ENCODE data around the gene TMEM273.
A peak's percentile ranks its signal among the peaks of the same experiment; 100 is the strongest.
"Not testable (repeated sequence)": the region's sequence is repeated elsewhere in the genome, so short reads cannot be mapped to it uniquely, and the experiment has no call there.

The TMEM273 gene

DNA sequence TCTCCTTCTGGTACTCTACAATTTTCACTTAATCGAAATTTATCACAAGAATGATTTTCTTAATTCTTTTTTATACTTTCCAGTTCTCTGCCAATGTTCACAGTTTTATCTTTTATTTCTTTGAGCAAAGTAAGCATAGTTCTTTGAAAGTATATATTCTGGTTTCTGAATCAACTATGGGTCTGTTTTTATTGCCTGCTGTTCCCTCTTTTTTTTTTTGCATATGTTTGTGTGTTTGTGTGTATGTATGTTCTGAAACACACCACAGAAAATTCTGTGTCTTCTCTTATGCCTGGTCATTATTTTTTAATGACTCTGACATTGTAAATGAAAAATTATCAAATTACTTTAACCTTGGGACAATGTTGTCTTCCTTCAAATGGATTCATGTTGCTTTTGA, 15.9 kb upstream of the TMEM273 start:
- DNase-seq, result no peak

DNA sequence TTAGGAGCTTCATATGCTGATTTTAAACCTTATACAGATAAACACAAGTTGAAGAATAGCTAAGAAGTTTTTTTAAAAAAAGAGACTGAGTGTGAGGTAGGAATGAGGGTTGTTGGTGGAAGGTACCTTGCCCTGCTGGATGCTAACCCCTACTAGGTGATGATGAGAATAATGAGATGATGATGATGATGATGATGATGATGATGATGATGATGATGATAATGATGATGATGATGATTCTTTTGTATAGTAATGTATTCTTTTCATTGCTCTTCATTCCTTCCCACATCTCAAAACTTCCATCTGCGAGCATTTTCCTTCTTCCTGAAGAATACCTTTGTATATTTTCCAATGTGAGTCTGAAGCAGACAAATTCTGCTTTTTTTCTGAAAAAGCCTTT, 14.1 kb upstream of the TMEM273 start:
- DNase-seq, result no peak

DNA sequence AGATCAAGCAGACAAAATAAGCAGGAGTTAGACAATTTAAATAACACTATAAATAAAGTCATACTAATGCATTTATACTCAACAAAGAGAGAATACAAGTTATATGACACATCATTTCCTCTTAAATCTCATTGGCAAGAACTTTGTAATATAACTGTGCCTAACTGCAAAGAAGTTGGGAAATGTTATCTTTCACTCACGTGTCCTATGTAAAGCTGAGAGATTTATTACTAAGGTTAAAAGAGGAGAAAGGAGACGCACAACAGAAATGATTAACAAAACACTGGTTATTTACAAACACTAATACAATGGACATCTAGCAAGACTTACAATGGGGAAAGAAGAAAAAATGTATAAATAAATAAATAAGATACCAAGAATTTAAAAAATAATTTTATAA, 12.7 kb upstream of the TMEM273 start:
- no peak for DNase-seq

DNA sequence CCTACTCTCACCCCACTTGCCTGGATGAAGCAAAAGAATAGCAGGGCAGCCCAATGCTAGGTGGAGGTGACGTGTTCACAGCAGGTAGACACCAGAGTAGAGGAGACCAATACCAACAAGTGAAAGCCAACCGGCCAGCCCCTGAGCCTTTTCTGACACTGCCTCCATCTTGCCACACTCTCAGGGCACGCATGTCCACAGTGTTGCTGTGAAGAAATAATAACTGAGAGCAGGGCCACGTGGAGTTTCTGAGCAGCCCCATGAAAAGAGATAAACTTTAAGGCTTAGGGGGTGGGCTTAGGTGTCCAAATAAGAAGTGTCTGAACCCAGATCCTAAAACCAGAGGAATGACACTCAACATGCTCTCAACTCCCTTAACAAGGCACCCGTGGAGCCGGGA, 9.0 kb upstream of the TMEM273 start:
- DNase-seq, result no peak

DNA sequence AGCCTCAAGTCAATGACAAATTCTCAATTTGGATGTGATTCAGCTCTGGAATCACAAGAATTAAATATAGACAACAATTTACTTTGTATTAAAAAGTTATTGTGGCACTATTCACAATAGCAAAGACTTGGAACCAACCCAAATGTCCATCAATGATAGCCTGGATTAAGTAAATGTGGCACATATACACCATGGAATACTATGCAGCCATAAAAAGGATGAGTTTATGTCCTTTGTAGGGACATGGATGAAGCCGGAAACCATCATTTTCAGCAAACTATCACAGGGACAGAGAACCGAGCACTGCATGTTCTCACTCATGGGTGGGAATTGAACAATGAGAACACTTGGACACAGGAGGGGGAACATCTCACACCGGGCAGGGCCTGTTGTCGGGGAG, 7.7 kb upstream of the TMEM273 start:
- not testable (repeated sequence) for DNase-seq

DNA sequence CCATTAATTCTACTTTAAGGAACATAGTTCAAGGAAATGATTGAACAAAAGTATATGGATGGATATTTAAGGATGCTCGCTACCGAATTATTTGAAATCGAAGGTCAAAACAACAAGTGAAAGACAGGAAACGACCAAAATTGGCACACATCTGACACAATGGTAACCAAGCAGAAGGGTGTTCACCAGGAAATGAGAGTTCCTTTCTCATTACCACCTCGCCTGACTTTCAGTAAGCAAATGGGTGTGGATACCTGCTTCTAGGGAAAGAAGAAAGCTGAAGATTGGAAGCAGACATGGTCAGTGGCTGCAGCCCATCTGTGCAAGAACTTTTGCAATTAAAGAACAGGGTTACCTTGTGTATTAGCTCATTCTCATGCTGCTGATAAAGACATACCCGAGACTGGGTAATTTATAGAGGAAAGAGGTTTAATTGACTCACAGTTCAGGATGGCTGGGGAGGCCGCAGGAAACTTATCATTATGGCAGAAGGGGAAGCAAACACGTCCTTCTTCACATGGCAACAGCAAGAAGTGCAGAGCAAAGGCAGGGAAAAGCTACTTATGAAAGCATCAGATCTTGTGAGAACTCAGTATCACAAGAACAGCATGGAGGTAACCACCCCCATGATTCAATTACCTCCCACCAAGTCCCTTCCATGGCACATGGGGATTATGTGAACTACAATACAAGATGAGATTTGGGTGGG, 6.2 kb upstream of the TMEM273 start:
- no peak for DNase-seq

DNA sequence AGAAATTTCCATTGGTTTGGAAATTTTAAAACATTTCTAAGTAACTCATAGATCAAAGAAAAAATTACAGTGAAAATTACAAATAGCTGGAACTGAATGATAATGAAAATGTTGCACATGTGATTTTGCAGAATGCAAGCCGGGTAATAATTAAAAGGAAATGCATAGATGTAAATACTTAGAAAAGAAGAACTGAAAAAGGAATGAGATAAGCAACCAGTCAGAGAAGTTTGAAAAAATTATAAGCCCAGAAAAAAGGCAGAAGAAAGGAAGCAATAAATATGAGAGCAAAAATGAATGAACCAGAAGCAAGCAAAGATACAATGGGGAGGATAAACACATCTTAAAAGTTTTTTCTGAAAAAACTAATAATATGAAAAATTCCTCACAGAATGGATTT, 3.2 kb upstream of the TMEM273 start:
- DNase-seq, result no peak

DNA sequence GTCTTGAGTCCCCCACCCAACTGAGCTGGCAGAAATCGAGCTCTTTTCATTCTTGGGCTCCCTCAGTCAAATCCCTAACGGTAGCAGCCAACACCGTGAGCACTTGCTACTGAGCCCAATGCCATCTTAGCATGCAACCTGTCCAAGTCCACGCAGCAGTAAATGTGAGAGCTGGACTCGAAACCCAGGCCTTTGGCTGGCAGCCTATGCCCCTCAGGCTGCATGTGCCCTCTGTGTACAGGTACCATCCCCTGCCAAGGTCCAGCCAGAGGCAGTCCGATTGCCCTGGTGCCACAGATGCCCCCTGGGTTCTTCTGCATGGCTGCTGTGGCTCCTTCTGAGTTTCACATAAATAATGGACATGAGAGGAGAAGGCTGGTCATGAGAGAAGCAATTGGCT, 1.2 kb upstream of the TMEM273 start:
- no peak for DNase-seq

DNA sequence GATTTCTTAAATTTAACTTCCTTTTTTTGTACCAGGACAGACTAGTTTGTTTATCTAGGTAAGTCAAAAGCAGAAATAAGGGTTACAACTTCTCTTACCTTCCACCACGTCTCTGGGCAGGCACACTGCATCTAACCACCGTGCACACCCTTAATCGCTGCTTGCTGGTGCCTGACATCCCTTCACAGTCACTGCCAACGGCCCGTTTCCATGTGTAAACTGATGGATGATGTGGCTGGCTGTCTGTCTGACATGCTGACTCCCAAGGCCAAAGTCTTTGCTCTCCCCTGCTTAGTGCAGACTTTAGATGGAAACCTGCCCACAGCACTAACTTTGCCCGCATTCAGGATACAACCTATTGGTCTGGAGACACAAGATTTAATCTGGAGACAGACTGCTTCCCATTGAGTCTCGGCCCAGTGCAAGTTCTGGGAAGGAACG, 1.1 kb downstream of the TMEM273 start:
- no peak for DNase-seq

DNA sequence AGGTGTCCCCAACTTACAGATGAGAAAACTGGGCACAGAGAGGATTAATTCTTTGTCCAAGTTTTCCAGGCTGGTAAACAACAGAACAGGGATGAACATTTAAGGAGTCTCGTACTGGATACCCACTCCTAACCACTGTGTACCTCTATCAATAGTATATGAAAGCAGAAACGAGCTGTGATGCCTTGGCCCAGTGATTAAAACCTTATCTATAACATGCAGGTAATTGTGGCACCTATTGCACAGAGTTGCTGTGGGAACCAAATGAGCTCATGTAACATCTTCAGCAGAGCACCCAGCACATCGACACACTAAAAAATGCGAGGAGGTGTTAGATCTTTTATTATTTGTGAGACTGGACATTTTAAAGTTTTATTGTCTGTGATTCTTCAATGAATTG, 1.6 kb downstream of the TMEM273 start:
- no peak for DNase-seq

DNA sequence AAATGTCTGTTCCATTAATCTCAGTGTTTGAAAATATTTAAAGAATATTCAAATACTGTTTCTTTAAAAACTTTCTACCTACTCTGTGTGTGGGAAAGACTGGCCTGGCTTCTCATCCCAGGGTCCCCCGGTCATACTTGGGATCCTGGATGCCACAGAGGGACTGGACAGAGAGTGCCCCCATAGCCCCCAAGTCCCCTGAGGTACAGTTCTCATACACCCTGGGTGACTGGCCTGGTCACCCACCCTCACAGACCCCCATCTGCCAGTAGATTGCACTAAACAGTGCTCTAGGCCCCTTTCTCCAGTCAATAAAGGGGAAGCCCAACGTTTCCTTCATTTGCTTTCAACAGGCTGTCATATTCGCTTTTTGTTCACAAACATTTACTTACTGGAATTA, 3.0 kb downstream of the TMEM273 start:
- no peak for DNase-seq

DNA sequence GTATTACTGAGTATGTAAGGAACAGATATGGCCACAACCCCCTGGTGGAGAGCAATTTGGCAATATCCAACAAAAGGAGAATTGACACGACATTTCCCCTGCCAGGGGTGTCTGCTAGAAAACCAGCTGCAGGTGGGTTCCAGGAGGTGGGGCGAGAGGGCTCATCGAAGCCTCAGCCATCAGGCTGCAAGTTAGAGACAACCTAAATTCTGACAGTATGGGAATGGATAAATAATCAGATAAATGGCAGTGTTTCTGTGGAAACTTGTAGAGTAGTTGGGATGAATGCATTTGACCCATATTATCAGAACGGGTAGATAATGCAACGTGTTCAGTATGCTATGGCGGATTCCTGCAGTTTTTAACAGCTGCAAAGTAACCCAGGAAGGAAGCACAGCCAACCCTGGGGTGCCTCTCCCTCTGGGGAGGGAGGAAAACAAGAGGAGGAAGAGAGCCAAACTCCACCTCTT, 3.5 kb downstream of the TMEM273 start:
- no peak for DNase-seq

DNA sequence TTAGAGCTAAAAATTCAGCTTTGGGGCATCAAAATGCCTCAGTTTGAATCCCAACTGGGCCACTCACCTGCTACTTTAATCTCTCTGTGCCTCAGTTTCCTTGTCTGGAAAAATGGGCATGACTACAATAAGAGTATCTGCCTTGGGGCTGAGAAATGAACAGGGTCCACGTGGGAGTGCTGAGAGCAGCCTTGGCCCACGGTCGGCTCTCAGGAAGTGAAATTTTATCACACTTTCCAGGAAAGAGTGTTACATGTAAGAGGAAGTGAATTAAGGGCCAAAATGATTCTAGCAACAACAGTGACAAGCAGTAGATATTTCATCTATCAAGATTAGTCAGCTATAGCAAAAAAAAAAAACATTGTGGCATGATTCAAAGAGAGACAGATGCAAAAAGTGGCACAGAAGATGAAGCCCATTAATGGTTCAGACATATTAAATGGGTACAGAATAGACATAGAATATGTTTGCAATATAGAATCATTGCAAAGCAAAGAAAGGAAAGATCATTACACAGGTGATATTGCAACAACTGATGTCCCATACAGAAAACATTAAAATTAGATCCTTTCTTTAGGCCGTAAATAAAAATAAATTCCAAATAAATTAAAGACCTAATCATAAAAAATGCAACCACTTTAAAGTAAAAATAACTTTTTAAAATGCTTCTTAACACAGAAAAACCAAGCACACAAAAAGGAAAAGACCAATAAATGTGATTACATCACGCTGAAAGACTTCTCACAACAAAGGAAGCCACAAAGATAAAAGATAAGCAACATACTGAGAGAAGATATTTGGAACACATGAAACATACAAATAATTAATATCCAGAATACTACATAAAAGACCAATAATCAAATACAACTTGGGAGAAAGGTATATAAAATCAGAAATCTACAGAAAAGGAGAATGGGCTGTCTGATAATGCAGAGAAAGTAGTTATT, 4.3 kb downstream of the TMEM273 start:
- DNase-seq, result no peak

DNA sequence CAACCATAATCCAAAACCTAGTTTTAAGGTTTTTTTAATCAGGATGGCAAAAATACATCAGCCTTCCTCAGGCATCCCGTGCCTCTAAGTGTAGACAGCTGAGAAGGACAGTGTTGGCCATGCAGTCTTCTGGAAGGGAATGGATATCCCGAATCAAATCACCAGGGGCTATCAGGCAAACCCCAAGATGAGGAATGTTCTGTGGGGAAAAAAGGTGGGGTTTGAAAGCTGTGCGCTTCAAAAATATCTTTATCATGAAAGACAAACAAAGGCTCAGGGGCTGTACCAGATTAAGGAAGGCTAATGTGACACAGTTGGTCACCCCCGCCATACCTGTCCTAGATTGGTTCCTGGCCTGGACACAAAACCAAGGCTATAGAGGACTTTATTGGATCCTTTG, 5.4 kb downstream of the TMEM273 start:
- DNase-seq, result no peak

DNA sequence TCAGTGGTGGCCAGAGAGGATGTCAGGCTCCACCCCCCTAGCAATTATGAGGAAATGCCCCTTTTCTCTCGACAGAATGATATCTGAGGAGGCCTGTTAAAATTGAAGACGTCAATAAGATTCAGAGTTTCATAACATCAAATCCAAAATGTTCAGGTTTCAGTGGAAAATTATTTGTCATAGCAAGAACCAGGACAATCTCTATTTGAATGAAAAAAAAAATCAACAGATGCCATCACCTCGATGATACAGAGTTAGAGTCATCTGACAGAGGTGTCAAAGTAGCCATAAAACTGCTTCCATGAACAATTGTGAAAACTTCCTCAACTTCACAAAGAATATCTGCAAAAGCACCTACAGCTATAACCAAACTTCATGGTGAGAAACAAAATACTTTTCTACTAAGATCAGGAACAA, 7.7 kb downstream of the TMEM273 start:
- DNase-seq, result no peak

DNA sequence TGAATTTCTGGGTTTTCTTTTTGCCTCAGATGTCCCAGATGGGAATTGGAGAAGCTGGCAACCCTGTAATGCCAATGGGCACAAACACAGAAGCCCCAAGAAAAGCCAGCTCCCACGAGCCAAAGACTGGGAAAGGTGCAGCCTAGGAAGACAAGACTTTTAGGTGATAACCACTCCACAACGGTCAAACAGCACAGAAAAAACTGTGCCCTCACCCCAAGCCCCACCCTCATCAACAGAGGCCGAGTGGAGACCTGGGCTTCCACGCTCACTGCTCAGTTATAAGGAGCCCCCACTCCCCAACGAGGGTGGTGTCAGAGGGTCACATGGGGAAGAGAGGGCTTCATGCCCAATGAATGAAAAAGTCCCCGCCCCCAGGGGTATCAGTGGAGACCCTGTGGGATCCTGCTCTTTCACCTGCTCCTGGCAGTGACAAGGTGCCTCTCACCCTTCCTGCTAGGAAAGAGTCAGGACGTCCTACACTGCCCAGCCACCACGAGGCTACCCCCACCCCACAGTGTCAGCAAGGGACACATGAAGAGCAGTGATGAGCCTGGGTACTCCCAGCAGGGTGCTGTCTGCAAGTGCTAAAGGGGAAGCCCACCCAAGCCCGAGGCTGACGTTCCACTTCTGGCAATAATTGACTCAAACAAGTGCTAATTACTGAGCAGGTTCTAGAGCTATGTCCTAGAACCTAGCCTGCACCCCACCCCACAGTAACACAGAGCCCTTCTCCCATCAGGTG, 8.3 kb downstream of the TMEM273 start:
- no peak for DNase-seq

DNA sequence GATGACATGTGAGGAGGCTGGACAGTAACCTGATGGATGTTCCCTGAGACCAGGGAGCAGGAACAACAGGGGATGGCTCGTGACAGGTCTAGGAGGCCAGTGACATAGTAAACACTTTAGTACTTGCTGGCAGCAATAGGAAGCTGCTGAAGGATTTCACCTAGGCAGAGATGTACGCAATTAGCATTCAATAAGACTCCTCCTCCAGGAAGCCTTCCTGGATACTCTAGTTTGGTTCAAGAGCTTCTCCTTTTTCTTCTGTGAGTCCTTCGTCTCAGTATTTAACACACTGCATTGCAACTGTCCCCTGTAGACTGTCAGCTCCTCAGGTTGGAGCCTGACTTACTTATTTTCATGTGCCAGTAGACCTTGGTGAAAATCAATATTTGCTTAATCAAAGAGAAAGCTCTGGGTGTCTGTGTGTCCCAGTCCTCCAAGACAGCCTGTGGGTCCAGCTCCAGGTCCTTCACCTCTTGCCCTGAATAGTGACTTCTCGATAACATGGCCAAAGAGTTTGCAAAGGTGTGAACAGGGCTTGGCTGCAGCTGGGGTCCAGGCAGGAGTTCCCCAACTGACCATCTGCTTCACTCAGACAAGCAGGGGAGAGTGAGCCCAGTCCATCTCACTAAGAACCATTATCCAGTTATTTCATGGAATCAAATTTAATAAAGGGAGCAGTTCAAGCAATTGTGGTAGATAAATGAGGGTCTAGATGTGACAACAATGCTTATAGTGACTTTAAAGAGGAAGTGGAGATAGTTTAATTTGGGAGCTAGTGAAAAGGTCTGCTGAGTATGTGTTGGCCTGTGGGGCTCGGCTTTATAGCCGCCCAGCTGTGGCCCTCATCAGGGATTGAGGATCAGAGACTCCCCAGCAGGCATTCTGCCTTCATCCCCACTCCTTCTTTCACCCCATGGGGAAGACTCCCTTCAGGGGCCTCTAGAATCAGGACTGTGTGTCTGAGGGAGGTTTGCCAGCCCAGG, 9.4 kb downstream of the TMEM273 start:
- DNase-seq, result no peak

DNA sequence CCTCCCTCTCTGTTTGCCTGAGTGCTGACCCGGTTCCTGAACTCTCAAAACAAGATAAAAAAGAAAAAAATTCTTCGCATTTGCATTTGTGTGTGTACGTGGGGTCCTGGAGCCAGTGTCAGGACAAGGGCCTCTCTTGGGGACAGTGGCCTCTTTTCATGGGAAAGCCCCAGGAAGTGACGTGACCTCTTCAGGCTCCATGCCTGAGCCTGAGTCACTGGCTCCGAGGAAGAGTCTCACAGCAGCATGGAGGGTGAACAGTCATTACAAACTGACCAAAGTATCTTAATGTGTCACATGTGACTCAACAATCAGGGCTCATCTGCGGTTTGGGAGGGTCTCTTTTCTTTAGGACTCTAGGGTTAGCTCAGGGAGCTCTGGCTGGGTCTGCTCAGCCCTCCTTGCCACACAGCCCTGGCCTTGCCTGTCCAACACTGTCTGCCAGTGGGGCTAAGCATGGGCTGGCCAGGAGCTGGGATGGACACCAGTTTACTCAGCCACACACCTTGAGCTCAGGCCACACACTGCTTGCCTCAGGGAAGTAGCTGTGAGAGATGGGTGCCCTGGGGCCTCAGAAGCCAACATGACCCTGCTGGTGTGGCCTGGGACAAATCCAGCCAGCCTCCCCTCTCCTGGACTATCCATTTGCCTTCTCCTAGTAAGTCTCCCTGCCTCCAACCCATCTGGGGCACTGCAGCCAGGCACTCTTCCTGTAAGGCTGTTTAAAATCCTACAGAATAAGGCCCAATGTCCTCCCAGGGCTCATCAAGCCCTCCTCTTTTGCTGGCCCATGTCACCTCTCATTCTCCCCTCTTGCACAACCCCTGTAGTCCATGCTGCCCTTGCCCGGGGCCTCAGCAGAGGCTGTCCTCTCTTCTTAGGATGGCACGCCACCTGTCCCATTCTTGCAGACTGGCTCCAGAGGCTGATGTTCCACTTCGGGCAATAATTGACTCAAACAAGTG, 10.5 kb downstream of the TMEM273 start:
- DNase-seq, result peak; percentile 33

DNA sequence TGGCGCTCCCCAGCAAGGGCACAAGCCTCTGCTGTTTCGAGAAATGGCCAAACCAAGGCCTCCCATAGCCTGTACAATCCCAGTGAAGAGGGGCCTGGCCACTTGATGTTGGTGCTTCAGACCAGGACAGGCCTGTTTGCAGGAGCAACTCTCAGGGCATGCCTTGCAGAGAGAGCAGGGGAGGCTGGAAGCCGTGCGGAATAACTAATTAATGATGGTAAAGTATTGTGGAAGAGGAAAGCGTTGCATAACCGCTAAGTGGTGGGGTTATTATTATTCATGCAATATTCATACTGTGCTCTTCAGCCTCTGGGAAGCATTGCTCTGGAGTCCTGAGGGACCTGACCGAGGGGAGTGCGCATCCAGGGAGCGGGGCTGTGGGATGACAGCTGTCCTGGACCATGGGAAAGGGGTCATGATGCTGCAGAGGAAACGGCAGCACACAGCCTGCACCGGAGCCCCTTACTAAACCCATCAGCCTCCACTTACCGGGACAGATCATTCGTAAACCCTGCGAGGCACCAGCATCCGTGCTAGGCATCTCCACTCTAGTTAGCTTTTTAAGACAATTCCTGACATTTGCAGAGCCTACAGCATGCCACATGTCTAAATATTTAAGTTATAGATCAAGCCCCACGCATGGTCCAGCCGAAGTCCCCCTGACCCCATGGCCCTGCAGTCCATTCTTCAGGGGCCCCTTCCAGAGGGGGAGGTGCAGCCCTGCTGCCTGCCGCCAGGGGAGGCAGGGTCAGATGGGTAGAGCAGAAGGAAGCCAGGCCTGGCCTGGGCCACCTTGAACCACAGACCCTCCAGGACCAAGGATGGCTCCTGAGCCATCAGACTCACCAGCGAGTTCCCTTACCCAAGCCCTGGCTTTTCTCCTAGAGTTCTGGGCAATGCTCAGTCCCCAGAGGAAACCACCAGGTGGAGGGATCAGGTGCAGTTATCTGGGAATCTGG, 11.6 kb downstream of the TMEM273 start:
- no peak for DNase-seq
